Measurements from ENCODE around the gene DDIT4. TPM values are rescaled to one million over a fixed set of nuclear protein-coding genes. Genes with fewer than 3 reads are reported as not detected.

The DDIT4 gene
- total and polyA plus RNA-seq, 2 experiments from 2014 or later = 144 to 188 TPM

DNA sequence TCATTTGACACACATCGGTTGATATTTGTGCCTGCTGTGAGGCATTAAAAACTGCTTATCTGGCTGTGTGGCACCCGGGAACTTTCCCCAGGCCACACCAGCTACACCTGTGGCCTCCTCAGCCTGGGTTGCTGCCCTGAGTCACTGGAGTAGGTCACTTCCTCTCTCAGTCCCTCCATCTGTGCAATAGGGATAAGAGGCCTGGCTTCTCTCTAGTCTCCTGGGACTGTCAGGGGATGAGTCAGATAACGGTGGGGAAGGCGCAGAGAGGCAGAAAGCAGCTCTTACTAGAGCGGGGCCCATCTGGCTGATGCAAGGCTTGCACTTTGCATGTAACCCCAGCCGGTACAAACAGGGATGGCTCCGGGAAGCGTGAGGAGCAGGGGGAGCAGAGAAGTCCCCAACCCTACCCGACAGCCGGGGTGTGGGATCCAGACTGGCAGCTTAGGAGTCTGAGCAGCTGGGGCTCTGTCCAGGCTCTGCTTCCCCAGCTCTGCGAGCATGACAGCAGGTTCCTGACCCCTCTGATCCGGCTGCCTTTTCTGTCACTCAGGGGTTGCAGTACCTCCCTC, 47.0 kb downstream of the DDIT4 start:
- Histone ChIP-seq H4K20me1 (ENCODE audit: insufficient read depth) (no peaks in the 10 kb centered on the region), H3K36me3 (ENCODE audit: low read depth) (no peaks in the 10 kb centered on the region), H3K27me3 (replicated peaks; ENCODE audit: insufficient read depth) (no peaks in the 10 kb centered on the region), H3K27ac (peak overlapping the region; percentile 96), H3F3A (ENCODE audit: insufficient read depth) (peaks cover 17% of the 10 kb centered on the region), H2AFZ (peak overlapping the region; percentile 36), H3K9me2 (ENCODE audit: insufficient read depth) (no peaks in the 10 kb centered on the region), H3K9ac (peak overlapping the region; percentile 89), H3K4me3 (peak overlapping the region; percentile 43; the same call in 1 of the 2 replicates), H3K4me2 (ENCODE audit: unreplicated experiment) (peak overlapping the region; percentile 59), H3K9me3 (ENCODE audit: low read depth) (no peaks in the 10 kb centered on the region), H3K79me2 (ENCODE audit: insufficient read depth) (no peaks in the 10 kb centered on the region), H3K4me1 (ENCODE audit: insufficient read depth) (peaks cover 29% of the 10 kb centered on the region)
- peak; percentile 99 for DNase-seq
- 1 to 3% methylated on average over 10 to 12 of the region's 12 CpGs for WGBS, 2 experiments (ENCODE audit: low coverage in 1 of 2, low lambda C conversion rate in 2 of 2, missing lambda C conversion rate in 2 of 2)
- in situ Hi-C loops (cut with MboI) = no loop called here
- TF ChIP-seq EZH2phosphoT487 (IDR thresholded peaks at IDR 0.05; ENCODE audit: insufficient read depth, low read depth) (no peak), EZH2 (IDR thresholded peaks at IDR 0.05; ENCODE audit: insufficient read depth, poor library complexity, severe bottlenecking) (no peak)

DNA sequence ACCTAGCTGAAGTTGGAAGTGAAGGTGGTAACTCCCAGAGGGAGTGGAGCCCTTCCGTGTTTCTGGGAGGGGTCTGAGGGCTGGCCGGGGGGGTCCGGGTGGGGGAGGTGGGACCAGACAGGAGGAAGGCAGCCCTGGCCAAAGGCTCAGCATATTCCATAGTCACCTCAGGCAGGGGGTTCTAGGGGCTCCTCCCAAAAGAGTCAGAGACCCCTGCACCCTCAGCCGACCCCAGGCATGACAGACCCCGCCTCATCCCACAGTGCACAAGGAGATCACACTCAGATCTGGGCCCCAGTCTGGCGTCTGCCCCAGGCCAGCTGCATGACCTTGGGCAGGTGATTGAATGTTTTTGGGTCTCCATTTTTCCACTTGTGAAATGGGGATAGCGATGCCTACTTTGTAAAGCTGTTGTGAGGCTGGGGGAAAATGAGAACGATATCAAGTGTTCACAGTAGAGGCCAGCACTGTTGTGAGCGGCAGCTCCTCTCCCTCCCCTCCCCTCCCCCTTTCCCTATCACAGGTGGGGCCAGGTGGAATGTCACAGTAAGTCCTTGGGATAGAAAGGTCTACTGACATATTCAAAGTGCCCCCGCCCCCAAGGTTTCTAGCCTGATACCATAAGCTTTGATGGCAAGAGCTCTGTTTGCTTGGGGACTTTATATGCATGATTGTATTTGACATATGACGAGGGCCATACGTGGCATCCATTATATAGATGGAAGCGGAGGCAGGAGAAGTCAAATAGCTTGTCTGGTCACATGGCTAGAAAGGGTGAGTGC, 47.7 kb downstream of the DDIT4 start:
- Histone ChIP-seq H3K27ac (peak overlapping the region; percentile 96), H2AFZ (peak overlapping the region; percentile 36), H3K9me3 (ENCODE audit: low read depth) (no peaks in the 10 kb centered on the region), H3K79me2 (ENCODE audit: insufficient read depth) (no peaks in the 10 kb centered on the region), H3F3A (ENCODE audit: insufficient read depth) (peaks cover 11% of the 10 kb centered on the region), H3K36me3 (ENCODE audit: low read depth) (no peaks in the 10 kb centered on the region), H3K27me3 (replicated peaks; ENCODE audit: insufficient read depth) (no peaks in the 10 kb centered on the region), H3K4me3 (peak overlapping the region; percentile 43; the same call in 1 of the 2 replicates), H3K9me2 (ENCODE audit: insufficient read depth) (no peaks in the 10 kb centered on the region), H3K9ac (peak overlapping the region; percentile 89), H3K4me1 (ENCODE audit: insufficient read depth) (peaks cover 24% of the 10 kb centered on the region), H4K20me1 (ENCODE audit: insufficient read depth) (no peaks in the 10 kb centered on the region), H3K4me2 (ENCODE audit: unreplicated experiment) (peak overlapping the region; percentile 59)
- TF ChIP-seq EZH2phosphoT487 (IDR thresholded peaks at IDR 0.05; ENCODE audit: insufficient read depth, low read depth) (no peak), EZH2 (IDR thresholded peaks at IDR 0.05; ENCODE audit: insufficient read depth, poor library complexity, severe bottlenecking) (no peak)
- WGBS, 2 experiments (ENCODE audit: low coverage in 1 of 2, low lambda C conversion rate in 2 of 2, missing lambda C conversion rate in 2 of 2) = 78 to 91% methylated on average over 10 to 13 of the region's 13 CpGs
- in situ Hi-C loops (cut with MboI) = no loop called here
- no peak for DNase-seq

DNA sequence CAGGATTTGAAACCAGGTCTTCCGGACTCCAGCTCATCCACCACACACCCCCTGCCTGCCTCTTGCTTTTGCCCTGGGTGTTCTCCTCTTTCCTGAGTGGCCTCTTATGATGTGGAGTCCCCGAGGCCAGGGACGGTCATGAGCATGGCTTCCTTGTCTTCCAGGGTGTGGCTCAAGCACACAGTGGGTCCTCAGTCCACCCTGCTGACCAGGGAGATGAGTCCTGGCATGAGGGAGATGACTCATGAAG, 48.2 kb downstream of the DDIT4 start:
- Histone ChIP-seq H3K4me1 (ENCODE audit: insufficient read depth) (peaks cover 24% of the 10 kb centered on the region), H2AFZ (no peak overlapping the region), H3K27me3 (replicated peaks; ENCODE audit: insufficient read depth) (no peaks in the 10 kb centered on the region), H3K36me3 (ENCODE audit: low read depth) (no peaks in the 10 kb centered on the region), H3K9me3 (ENCODE audit: low read depth) (no peaks in the 10 kb centered on the region), H3K27ac (no peak overlapping the region), H3K4me3 (no peak overlapping the region), H3K9me2 (ENCODE audit: insufficient read depth) (no peaks in the 10 kb centered on the region), H3K79me2 (ENCODE audit: insufficient read depth) (no peaks in the 10 kb centered on the region), H4K20me1 (ENCODE audit: insufficient read depth) (no peaks in the 10 kb centered on the region), H3K4me2 (ENCODE audit: unreplicated experiment) (no peak overlapping the region), H3F3A (ENCODE audit: insufficient read depth) (peaks cover 9% of the 10 kb centered on the region), H3K9ac (no peak overlapping the region)
- in situ Hi-C loops (cut with MboI) = no loop called here
- TF ChIP-seq EZH2 (IDR thresholded peaks at IDR 0.05; ENCODE audit: insufficient read depth, poor library complexity, severe bottlenecking) (no peak), EZH2phosphoT487 (IDR thresholded peaks at IDR 0.05; ENCODE audit: insufficient read depth, low read depth) (no peak)
- no peak for DNase-seq
- 95 to 100% methylated on average over 3 of the region's 3 CpGs for WGBS, 2 experiments (ENCODE audit: low coverage in 1 of 2, low lambda C conversion rate in 2 of 2, missing lambda C conversion rate in 2 of 2)

DNA sequence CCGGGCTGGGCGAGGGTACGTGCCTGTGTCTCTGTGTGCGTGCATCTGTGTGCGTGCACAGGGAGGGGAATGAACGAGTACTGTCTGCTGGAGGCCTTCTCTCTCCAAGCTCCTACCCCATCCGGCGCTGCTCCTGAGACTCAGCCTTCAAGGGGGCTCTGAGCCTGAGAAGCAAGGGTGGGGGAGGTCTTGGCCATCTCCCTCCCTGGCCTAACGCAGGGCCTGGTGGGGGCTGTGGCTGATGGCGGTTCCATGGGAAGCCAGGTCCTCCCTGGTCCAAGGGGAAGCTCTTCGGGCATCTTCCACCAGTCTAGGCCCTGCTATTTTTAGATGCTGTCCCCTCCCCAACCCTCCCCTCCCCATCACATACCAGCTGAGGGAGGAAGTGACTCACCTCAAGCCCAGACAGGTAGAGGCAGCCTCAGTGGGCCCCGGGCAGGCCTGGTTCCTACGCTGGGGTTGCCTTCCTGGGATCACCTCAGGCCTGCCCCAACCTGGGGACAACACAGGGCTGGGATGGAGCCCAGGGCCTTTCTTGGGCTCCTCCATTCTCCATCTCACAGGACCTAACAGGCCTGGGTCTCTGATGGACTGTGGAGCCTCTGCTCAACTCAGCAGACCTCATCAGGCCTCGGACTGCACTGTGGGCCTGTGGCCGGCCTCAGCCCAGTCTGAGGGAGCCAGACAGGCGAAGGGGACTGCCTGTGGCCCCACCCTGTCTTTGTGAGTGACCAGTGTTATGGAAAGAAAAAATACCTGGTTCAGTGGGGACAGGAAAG, 48.7 kb downstream of the DDIT4 start:
- Histone ChIP-seq H3K27ac (no peak overlapping the region), H3K4me1 (ENCODE audit: insufficient read depth) (peaks cover 24% of the 10 kb centered on the region), H3K9me3 (ENCODE audit: low read depth) (no peaks in the 10 kb centered on the region), H3K9ac (no peak overlapping the region), H3F3A (ENCODE audit: insufficient read depth) (peaks cover 9% of the 10 kb centered on the region), H3K4me3 (no peak overlapping the region), H2AFZ (no peak overlapping the region), H3K36me3 (ENCODE audit: low read depth) (no peaks in the 10 kb centered on the region), H3K79me2 (ENCODE audit: insufficient read depth) (no peaks in the 10 kb centered on the region), H3K27me3 (replicated peaks; ENCODE audit: insufficient read depth) (no peaks in the 10 kb centered on the region), H3K4me2 (ENCODE audit: unreplicated experiment) (no peak overlapping the region), H3K9me2 (ENCODE audit: insufficient read depth) (no peaks in the 10 kb centered on the region), H4K20me1 (ENCODE audit: insufficient read depth) (no peaks in the 10 kb centered on the region)
- WGBS, 2 experiments (ENCODE audit: low coverage in 1 of 2, low lambda C conversion rate in 2 of 2, missing lambda C conversion rate in 2 of 2) = 97 to 99% methylated on average over 15 to 16 of the region's 16 CpGs
- no peak for TF ChIP-seq EZH2phosphoT487 (IDR thresholded peaks at IDR 0.05; ENCODE audit: insufficient read depth, low read depth)
- TF ChIP-seq EZH2 (IDR thresholded peaks at IDR 0.05; ENCODE audit: insufficient read depth, poor library complexity, severe bottlenecking) = no peak
- in situ Hi-C loops (cut with MboI) = no loop called here
- DNase-seq = no peak
